Mucosa of rectum (tissue), 2 donors: ENCODE measurements around the gene MBD3L4.
"Not testable (repeated sequence)": the region's sequence is repeated elsewhere in the genome, so short reads cannot be mapped to it uniquely, and the experiment has no call there.

Source experiments
- H3K27ac ChIP-seq, 2 donors: one replicate each; pipeline ENCODE4 v1.7.0; 2013; ENCODE audit warnings: inconsistent platforms in 2 of 2, low read depth in 2 of 2, low read length in 2 of 2
- H3K27me3 ChIP-seq, 2 donors: one replicate each; pipeline ENCODE4 v1.7.0; 2013; ENCODE audit warnings: low read length in 2 of 2; ENCODE audit not compliant: control insufficient read depth in 2 of 2, insufficient read depth in 2 of 2
- H3K36me3 ChIP-seq, 2 donors: one replicate each; pipeline ENCODE4 v1.7.0; 2013; ENCODE audit warnings: low read length in 2 of 2; ENCODE audit not compliant: control insufficient read depth in 2 of 2, insufficient read depth in 2 of 2
- H3K4me1 ChIP-seq, 2 donors: one replicate each; pipeline ENCODE4 v1.7.0; 2013; ENCODE audit warnings: low read length in 2 of 2, mild to moderate bottlenecking in 1 of 2; ENCODE audit not compliant: control insufficient read depth in 2 of 2, insufficient read depth in 2 of 2
- H3K4me3 ChIP-seq, 2 donors: one replicate each; pipeline ENCODE4 v1.7.0; 2013; ENCODE audit warnings: low read length in 2 of 2
- H3K9ac ChIP-seq, 2 donors: one replicate each; pipeline ENCODE4 v1.7.0; 2013; ENCODE audit warnings: low read length in 2 of 2, low read depth in 1 of 2, mild to moderate bottlenecking in 1 of 2
- H3K9me3 ChIP-seq, 2 donors: one replicate each; pipeline ENCODE4 v1.7.0; 2013; ENCODE audit warnings: low read length in 2 of 2; ENCODE audit not compliant: control insufficient read depth in 2 of 2
- donor health status: healthy.
- donor health status: Normal muscosa, but diverticular disease.

The MBD3L4 gene

DNA sequence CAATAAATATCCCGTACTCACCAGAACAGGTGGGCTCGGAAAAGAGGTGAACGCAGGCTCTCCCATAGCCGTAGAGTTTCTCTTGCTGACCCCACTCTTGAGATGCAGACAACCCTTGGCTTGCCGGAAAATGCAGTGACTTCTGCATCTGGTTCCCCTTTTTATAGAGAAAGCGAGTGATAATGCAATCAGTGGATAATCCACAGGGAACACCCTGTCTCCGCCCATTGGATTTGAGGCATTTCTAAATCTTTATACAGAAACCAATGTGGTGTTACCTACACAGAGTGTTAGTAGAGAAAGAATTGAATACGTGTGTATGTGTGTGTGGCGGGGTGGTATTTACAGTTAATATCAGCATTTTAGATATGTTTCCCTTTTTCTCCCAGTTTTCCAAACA, at the start of gene MBD3L4:
Gene MBD3L4, minus strand, starts transcription at position 101 of the 400 bp plus-strand sequence. Its CDS starts 35 bp downstream, at position 66.
- H3K4me3 ChIP-seq, H3K27me3 ChIP-seq, H3K27ac ChIP-seq, H3K9ac ChIP-seq, H3K4me1 ChIP-seq, H3K9me3 ChIP-seq, H3K36me3 ChIP-seq: not testable (repeated sequence)

DNA sequence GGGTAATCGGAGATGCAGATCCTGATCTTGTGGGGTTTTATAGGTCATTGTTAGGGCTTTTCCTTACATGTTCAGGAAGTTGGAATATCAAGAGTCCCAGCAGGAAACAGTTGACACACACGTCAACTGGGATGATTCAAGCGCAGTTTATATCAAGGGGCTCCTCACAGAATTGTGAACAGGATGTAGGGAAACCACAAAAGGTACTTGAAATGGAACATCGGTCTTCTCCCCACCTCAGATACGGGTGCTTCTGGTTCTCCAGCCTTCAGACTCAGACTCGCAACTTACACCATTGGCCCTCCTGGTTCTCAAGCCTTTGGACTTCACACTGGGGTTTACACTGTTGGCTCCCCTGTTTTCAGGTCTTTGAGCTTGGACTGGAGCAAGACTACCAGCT, 49.0 kb upstream of the MBD3L4 start:
- H3K9ac ChIP-seq = no peak overlapping the region
- no peak overlapping the region for H3K4me3 ChIP-seq
- peaks cover 3 to 6% of the 10 kb centered on the region in 2 donors for H3K36me3 ChIP-seq
- no peaks in the 10 kb centered on the region for H3K27me3 ChIP-seq
- H3K27ac ChIP-seq = no peak overlapping the region
- H3K4me1 ChIP-seq = no peaks in the 10 kb centered on the region
- H3K9me3 ChIP-seq = peaks cover 31 to 36% of the 10 kb centered on the region in 2 donors

DNA sequence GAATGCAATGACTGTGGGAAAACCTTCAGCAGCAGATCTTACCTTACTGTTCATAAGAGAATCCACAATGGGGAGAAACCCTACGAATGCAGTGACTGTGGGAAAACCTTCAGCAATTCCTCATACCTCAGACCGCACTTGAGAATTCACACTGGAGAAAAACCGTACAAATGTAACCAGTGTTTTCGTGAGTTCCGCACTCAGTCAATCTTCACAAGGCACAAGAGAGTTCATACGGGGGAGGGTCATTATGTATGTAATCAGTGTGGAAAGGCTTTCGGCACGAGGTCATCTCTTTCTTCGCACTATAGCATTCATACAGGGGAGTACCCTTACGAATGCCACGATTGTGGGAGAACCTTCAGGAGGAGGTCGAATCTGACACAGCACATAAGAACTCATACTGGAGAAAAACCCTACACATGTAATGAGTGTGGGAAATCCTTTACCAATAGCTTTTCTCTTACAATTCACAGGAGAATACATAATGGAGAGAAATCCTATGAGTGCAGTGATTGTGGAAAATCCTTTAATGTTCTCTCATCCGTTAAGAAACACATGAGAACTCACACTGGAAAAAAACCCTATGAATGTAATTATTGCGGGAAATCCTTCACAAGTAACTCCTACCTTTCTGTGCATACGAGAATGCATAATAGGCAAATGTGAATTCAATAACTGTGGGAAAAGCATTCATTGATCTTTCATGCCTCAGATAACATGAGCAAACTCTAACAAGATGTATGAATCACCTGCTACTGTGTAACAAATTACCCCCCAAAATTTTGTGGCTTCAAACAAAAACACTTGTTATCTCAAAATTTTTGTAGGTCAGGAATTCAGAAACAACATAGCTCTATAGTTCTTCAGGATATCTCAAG, 43.3 kb upstream of the MBD3L4 start:
- H3K9me3 ChIP-seq = peaks cover 60 to 78% of the 10 kb centered on the region in 2 donors
- no peaks in the 10 kb centered on the region for H3K4me1 ChIP-seq
- H3K27ac ChIP-seq = no peak overlapping the region
- H3K9ac ChIP-seq = peak overlapping the region in 1 of 2 donors; percentile 14
- no peaks in the 10 kb centered on the region for H3K27me3 ChIP-seq
- peak overlapping the region; percentile 5 to 29 for H3K4me3 ChIP-seq
- peaks cover 57 to 60% of the 10 kb centered on the region in 2 donors for H3K36me3 ChIP-seq

GRCh38 chr19:7078008-7078407, 38.0 kb upstream of the MBD3L4 start:
- no peak overlapping the region for H3K27ac ChIP-seq
- H3K9me3 ChIP-seq = peaks cover 38 to 59% of the 10 kb centered on the region in 2 donors
- no peaks in the 10 kb centered on the region for H3K27me3 ChIP-seq
- H3K9ac ChIP-seq = no peak overlapping the region
- H3K36me3 ChIP-seq = peaks cover 86 to 92% of the 10 kb centered on the region in 2 donors
- H3K4me1 ChIP-seq = no peaks in the 10 kb centered on the region
- no peak overlapping the region for H3K4me3 ChIP-seq

- Histone ChIP-seq H3K4me3 (no peak overlapping the region), H3K9me3 (peaks cover 22 to 40% of the 10 kb centered on the region in 2 donors), H3K27me3 (no peaks in the 10 kb centered on the region), H3K9ac (no peak overlapping the region), H3K4me1 (no peaks in the 10 kb centered on the region), H3K36me3 (peaks cover 78 to 83% of the 10 kb centered on the region in 2 donors), H3K27ac (no peak overlapping the region)
These were observed 36.2 kb upstream of the MBD3L4 start for GRCh38 chr19:7076151-7076550.

DNA sequence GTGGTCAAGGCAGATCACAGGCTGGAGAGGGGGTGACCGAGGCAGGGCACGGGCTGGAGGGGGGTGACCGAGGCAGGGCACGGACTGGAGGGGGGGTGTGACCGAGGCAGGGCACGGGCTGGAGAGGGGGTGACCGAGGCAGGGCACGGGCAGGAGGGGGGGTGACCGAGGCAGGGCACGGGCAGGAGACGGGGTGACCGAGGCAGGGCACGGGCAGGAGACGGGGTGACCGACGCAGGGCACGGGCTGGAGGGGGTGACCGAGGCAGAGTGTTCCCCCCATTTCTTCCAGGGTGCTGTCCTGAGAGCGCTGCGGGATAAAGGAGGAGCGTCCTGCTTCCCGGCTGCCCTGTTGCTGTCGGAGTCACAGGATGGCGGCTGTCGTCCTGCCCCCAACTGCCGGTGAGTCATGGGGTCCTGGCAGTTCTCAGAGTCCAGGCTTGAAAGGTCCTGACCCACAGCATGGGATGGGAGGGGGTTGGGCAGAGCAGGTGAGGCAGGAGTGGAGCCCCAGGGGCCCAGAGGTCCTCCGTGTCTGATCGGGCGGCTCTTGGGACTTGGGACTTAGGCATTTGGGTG, 34.8 kb upstream of the MBD3L4 start:
- Histone ChIP-seq H3K9me3 (peaks cover 13 to 27% of the 10 kb centered on the region in 2 donors), H3K27ac (no peak overlapping the region), H3K9ac (no peak overlapping the region), H3K27me3 (no peaks in the 10 kb centered on the region), H3K4me3 (no peak overlapping the region), H3K36me3 (peaks cover 68 to 69% of the 10 kb centered on the region in 2 donors), H3K4me1 (peaks cover 0 to 8% of the 10 kb centered on the region in 2 donors)

- Histone ChIP-seq H3K9ac (no peak overlapping the region), H3K36me3 (peaks cover 49 to 51% of the 10 kb centered on the region in 2 donors), H3K4me3 (no peak overlapping the region), H3K9me3 (peaks cover 2 to 14% of the 10 kb centered on the region in 2 donors), H3K27me3 (no peaks in the 10 kb centered on the region), H3K4me1 (peaks cover 3 to 8% of the 10 kb centered on the region in 2 donors), H3K27ac (no peak overlapping the region)
These were observed 32.6 kb upstream of the MBD3L4 start for GRCh38 chr19:7072541-7072940.

DNA sequence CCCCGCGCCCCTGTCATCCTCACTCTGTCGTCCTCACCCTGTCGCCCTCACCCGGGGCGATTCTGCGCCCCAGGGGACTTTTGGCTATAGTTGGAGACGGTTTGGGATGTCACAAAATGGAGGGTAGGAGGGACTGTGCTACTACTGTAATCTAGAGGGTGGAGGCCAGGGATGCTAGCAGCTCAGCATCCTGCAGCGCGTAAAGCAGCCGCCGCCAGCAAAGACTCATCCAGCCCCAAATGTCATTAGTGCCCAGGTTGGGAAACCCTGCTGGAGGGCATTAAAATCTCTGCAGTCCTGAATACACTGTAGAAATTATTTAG, 29.9 kb upstream of the MBD3L4 start:
- Histone ChIP-seq H3K27me3 (no peaks in the 10 kb centered on the region), H3K9ac (peak overlapping the region; percentile 82 to 90), H3K36me3 (peaks cover 24 to 26% of the 10 kb centered on the region in 2 donors), H3K4me3 (peak overlapping the region; percentile 96 to 97), H3K9me3 (no peaks in the 10 kb centered on the region), H3K4me1 (peaks cover 3 to 8% of the 10 kb centered on the region in 2 donors), H3K27ac (peak overlapping the region; percentile 85 to 92)

DNA sequence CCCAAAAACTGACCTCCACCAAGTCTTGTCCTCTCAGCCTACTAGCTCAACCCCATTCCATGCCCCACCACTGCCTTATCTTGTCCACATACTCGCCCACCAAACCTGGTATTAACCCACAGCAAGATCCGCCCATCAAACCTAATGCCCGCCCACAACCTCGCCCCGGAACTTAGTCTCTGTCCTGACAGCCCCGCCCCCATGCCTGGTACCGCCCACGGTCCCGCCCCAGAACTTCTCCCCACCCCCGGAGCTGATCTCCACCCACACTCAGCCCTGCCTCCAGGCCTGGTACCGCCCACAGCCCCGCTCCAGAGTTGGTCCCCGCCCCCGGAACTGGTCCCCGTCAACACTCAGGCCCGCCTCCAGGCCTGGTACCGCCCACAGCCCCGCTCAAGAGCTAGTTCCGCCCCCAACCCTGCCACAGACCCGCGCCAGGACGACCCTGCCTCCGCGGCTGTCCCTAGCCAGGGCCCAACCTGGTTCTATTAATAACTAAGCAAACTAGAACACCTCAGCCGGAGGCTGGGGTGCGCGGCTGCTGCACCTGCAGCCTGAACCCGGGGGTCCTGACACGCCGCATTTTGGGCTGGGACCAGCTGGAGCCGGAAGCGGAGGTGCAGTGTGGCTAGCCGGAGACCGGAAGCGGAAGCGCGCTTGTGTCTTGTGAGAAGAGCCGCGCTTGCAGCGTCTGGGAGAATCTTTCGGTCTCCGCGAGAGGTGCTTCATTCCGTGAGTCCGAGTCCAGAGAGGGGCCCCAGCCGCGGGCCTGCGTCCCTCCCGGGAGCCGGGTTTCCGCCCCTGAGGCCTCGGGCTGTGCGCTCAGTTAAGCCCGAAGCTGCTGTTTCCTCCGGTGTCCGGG, 29.3 kb upstream of the MBD3L4 start, which contains the start of gene ZNF557:
Gene ZNF557, plus strand, starts transcription at position 662 of the 862 bp plus-strand sequence. CDS start 5,372 bp downstream, outside the sequence.
- Histone ChIP-seq H3K9me3 (no peaks in the 10 kb centered on the region), H3K36me3 (peaks cover 19 to 20% of the 10 kb centered on the region in 2 donors), H3K27ac (peak within 1 kb of the TSS; percentile 85 to 92), H3K27me3 (no peaks in the 10 kb centered on the region), H3K9ac (peak within 1 kb of the TSS; percentile 82 to 90), H3K4me1 (peaks cover 3 to 8% of the 10 kb centered on the region in 2 donors), H3K4me3 (peak within 1 kb of the TSS; percentile 96 to 97)
